HepG2 (cell line): ENCODE data around the gene DNTTIP2. TPM values are rescaled to one million over a fixed set of nuclear protein-coding genes. Genes with fewer than 3 reads are reported as not detected.

Experiments
- ATAC-seq: fragments of 200-7000 bp; cut with Tn5 transposase; 3 replicates; pipeline ENCODE4 v1.9.1; 2020; ENCODE audit warnings: mild to moderate bottlenecking, moderate library complexity
- BruUV-seq: library from RNA; stranded (reverse); fragments of 400-500 nt; replicated peaks from 2 replicates; lab custom pipeline; 2021; lab: Mats Ljungman, UMichigan
- CTCF ChIA-PET: fragments of 300-600 bp; formaldehyde crosslinking; extraction: SDS; loops from one replicate; lab custom pipeline; 2021; ENCODE audit warnings: low total read pairs, inconsistent platforms, low intra/inter-chr PET ratio; lab: Yijun Ruan, JAX
- POLR2A ChIA-PET: fragments of 350-600 bp; sonication (Branson Sonifier 250); formaldehyde crosslinking; loops from one replicate; lab custom pipeline; 2020; ENCODE audit warnings: antibody characterized with exemption, inconsistent platforms; lab: Yijun Ruan, JAX
- DNase-seq: peaks from one replicate; pipeline ENCODE4 v3.0.0-alpha.2; 2015; ENCODE audit warnings: low spot score
- FAIRE-seq: peaks from 3 replicates; lab custom pipeline; 2011; peaks lifted over from hg19 to GRCh38; lab: Jason Lieb, UNC
- H2AFZ ChIP-seq: one replicate; pipeline ENCODE4 v1.6.1; 2011; ENCODE audit warnings: low read length, inconsistent platforms
- H3K27ac ChIP-seq: fragments of 300-600 bp; 3 replicates; pipeline ENCODE4 v1.8.0; 2011; ENCODE audit warnings: mixed run types, mild to moderate bottlenecking, mixed read lengths, low read length, inconsistent platforms; ENCODE audit not compliant: insufficient read depth; ENCODE audit errors: extremely low read length
- H3K27me3 ChIP-seq, 2 experiments: fragments of 200-600 bp in 1 of 2; 2 replicates in 1 of 2; 3 replicates in 1 of 2; pipeline versions ENCODE4 v1.6.0 to v1.8.0; 2011; ENCODE audit warnings: low read length in 2 of 2, mild to moderate bottlenecking in 2 of 2, moderate library complexity in 2 of 2, inconsistent platforms in 1 of 2; ENCODE audit not compliant: insufficient read depth in 2 of 2, control insufficient read depth in 1 of 2
- H3K36me3 ChIP-seq, 2 experiments: fragments of 200-600 bp in 1 of 2; replicated peaks in 1 of 2; 2 replicates in 1 of 2; 3 replicates in 1 of 2; pipeline versions ENCODE4 v1.5.1 to v1.8.0; 2011; ENCODE audit warnings: low read length in 2 of 2, inconsistent platforms in 1 of 2; ENCODE audit not compliant: insufficient read depth in 2 of 2, control insufficient read depth in 1 of 2
- H3K4me1 ChIP-seq: 2 replicates; pipeline ENCODE4 v1.5.1; 2012; ENCODE audit warnings: low read length, inconsistent platforms; ENCODE audit not compliant: insufficient read depth
- H3K4me2 ChIP-seq: 2 replicates; pipeline ENCODE4 v1.6.0; 2011; ENCODE audit warnings: low read depth, low read length, inconsistent platforms
- H3K4me3 ChIP-seq, 3 experiments: fragments of 200-600 bp in 1 of 3; sonication (generic), shearing (Covaris generic) in 1 of 3; replicated peaks in 1 of 3; 2 replicates each; pipeline ENCODE4 v1.5.1; 2011 to 2016; ENCODE audit warnings: low read length in 3 of 3, inconsistent platforms in 2 of 3, low read depth in 2 of 3, mild to moderate bottlenecking in 2 of 3, control low read depth in 1 of 3, mixed read lengths in 1 of 3; ENCODE audit not compliant: insufficient read depth in 1 of 3
- H3K79me2 ChIP-seq: one replicate; pipeline ENCODE4 v1.6.1; 2011; ENCODE audit warnings: low read length, inconsistent platforms; ENCODE audit not compliant: insufficient read depth
- H3K9ac ChIP-seq: 2 replicates; pipeline ENCODE4 v1.6.0; 2011; ENCODE audit warnings: mild to moderate bottlenecking, low read depth, low read length, inconsistent platforms; ENCODE audit not compliant: insufficient read depth
- H3K9me3 ChIP-seq: 2 replicates; pipeline ENCODE4 v1.5.1; 2012; ENCODE audit warnings: mild to moderate bottlenecking, low read length
- H4K20me1 ChIP-seq: 2 replicates; pipeline ENCODE4 v1.6.0; 2011; ENCODE audit warnings: inconsistent platforms, mild to moderate bottlenecking, low read length, moderate library complexity; ENCODE audit not compliant: insufficient read depth
- EEA1 ChIP-seq: sonication (generic); formaldehyde crosslinking; IDR thresholded peaks from 2 replicates; pipeline ENCODE4 v1.5.1; 2020; ENCODE audit warnings: mild to moderate bottlenecking, missing genetic modification reagents, borderline replicate concordance
- ZNF510 ChIP-seq: sonication (generic); formaldehyde crosslinking; IDR thresholded peaks from 2 replicates; pipeline ENCODE4 v1.4.0; 2020; ENCODE audit warnings: low read depth, mild to moderate bottlenecking, missing genetic modification reagents
- ZNF609 ChIP-seq: sonication (generic); formaldehyde crosslinking; IDR thresholded peaks from 2 replicates; pipeline ENCODE4 v1.4.0; 2020; ENCODE audit warnings: mild to moderate bottlenecking, missing genetic modification reagents, borderline replicate concordance
- WGBS: methylation state at CpG from one replicate; pipeline ENCODE4 v1.1.6; 2017; ENCODE audit warnings: low lambda C conversion rate; 5-methylcytosine and 5-hydroxymethylcytosine counted together
- in situ Hi-C: cut with HindIII; loops from 2 replicates; pipeline ENCODE4 v1.10.0; 2017; ENCODE audit warnings: low pct_unique_long_range_greater_than_20kb; ENCODE audit not compliant: extremely low pct_ligation_motif_present
- intact Hi-C: fragments of 100-400 bp; cut with micrococcal nuclease; formaldehyde crosslinking; loops from one replicate; pipeline ENCODE4 v1.10.0; 2022; ENCODE audit not compliant: unreplicated experiment
- polyA plus RNA-seq, 8 experiments: library from polyadenylated mRNA; depleted of rRNA in 3 of 8; stranded (reverse) in 7 of 8; unstranded in 1 of 8; fragments of >200 nt; fragmentation: Illumina TruSeq in 4 of 8; extraction: Trizol in 4 of 8; gene quantifications; 2 replicates each; pipeline versions ENCODE4 v1.2.1 to v1.2.3, GENCODE V29; 2011 to 2016; ENCODE audit warnings: low read depth in 4 of 8, missing spikeins in 1 of 8, mixed read lengths in 1 of 8; ENCODE audit not compliant: insufficient read depth in 1 of 8
- total RNA-seq, 5 experiments: library from RNA; depleted of rRNA; stranded (reverse); fragments of >200 nt; fragmentation: Illumina TruSeq; extraction: Trizol; gene quantifications; 2 replicates each; pipeline ENCODE4 v1.2.3, GENCODE V29; 2016; ENCODE audit warnings: low read depth in 1 of 5

The DNTTIP2 gene
- total and polyA plus RNA-seq, 2 of the 13 experiments (the other 11 are each of a cell fraction or from before 2014, with no cell fraction given), result 11.4 to 63.3 TPM

GRCh38 chr1:93925206-93925605 lies 46.2 kb upstream of the DNTTIP2 start:
- H3K9me3 ChIP-seq, result no peaks in the 10 kb centered on the region
- no peaks in the 10 kb centered on the region for H3K36me3 ChIP-seq
- H3K4me1 ChIP-seq, result no peaks in the 10 kb centered on the region
- intact Hi-C loops, result no loop called here
- H3K4me2 ChIP-seq, result no peak overlapping the region
- ChIA-PET CTCF (no interaction called here), POLR2A (no interaction called here)
- FAIRE-seq (no peak), ATAC-seq (no peak), DNase-seq (no peak)
- no peaks in the 10 kb centered on the region for H4K20me1 ChIP-seq
- no peaks in the 10 kb centered on the region; a peak in 1 of 5 replicates for H3K27me3 ChIP-seq
- H3K27ac ChIP-seq, result no peak overlapping the region
- no TSS peak for BruUV-seq
- H3K79me2 ChIP-seq, result no peaks in the 10 kb centered on the region
- no peak overlapping the region for H3K9ac ChIP-seq
- in situ Hi-C loops, result no loop called here
- H3K4me3 ChIP-seq, result no peak overlapping the region
- TF ChIP-seq EEA1 (CRISPR knock-in tag) (no peak), ZNF510 (no peak), ZNF609 (CRISPR knock-in tag) (no peak)
- 59% methylated on average over 3 of the region's 3 CpGs for WGBS
- no peak overlapping the region for H2AFZ ChIP-seq
